HG03060 (cell line): ENCODE results near the gene KIAA0753.

Experiments used
- ATAC-seq: cut with Tn5 transposase; IDR thresholded peaks from one replicate; pipeline ENCODE4 v1.9.1; 2021; ENCODE audit warnings: low read depth, moderate number of reproducible peaks; ENCODE audit not compliant: unreplicated experiment

Gene KIAA0753

DNA sequence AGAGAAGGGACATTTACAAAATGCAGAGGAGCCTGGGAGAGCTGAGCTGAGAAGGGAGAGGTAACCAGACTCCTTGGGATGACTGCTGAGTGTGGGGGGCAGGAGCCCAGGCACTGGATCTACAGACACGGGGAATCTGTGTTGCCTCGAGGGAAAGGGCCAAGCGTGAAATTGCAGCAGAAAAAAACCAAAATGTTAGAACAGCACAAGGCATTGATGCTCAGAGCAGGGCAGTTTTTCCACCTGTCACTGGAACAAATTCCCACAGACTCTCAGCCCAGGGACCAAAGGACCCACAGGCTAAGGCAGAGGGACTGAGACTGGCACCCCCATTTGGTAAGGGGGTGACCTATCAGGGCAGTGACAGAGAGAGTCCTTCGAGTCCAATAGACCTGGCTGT is 86.2 kb downstream of the KIAA0753 start:
- no peak for ATAC-seq

DNA sequence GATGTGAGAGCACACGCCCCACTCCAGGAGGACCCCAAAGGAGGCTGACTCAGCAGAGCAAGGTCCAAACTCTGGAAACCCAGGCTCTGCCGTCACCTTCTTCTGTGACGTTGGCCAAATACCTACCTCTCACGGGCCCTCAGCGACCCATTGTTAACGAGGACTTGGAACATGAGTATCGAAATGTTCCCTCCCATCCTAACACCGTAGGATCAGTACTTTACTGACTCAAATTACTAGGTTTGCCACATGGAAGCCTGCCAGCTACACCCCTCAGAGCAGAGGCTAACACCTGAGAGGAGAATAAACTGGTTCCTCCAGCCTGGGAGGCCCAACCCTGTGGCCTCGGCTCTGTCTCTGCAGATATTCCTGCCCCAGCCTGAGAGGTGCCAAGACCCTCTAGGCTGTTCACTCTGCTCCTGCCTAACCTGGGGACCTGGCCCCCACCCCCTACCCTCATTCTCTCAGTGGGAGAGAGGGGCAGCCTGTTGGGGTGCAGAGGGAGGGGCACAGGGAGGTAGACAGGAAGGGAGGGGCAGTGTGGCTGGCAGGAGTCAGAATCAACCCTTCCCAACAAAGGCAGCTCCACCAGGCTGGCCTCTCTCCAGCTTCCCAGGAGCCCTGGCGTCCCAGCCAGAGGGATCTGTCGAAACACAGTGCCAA is 88.5 kb downstream of the KIAA0753 start:
- no peak for ATAC-seq

GRCh38 chr17:6551356-6551755 is 89.2 kb downstream of the KIAA0753 start:
- no peak for ATAC-seq

DNA sequence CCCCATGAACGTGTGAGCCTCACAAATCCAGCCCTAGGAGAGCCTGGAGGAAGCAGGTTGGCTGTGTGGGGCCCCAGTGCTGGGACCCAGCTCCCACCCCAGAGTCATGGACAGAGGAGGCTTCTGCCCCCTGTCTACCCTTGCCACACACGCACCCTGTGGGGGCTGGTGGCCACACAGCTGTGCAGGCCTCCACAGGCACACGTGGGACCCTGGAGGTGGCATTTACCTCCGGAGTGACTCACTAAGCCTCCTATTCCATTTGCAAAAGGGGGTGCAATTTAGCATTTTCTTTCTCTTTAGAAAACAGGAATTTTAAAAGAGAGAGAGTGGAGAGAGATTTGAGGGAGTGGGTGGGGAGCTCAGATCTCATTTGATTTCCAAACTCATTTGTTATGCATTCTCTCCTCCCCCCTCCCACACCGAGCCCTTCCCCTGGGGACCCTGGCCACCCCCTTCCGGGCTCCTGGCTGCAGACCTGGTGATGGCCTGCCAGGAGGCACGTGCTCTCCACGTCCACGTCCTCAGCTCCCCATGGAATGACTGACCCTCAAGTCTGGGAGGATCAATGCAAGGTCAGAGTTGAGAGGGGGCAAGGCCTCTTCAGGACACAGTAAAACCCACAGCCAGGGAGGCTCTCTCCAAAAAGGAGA is 91.0 kb downstream of the KIAA0753 start:
- no peak for ATAC-seq

GRCh38 chr17:6548578-6549330 is 91.8 kb downstream of the KIAA0753 start:
- ATAC-seq = no peak

- no peak for ATAC-seq
These were observed 92.5 kb downstream of the KIAA0753 start for GRCh38 chr17:6548034-6548433.

GRCh38 chr17:6547336-6547735 is 93.2 kb downstream of the KIAA0753 start:
- ATAC-seq = no peak

- ATAC-seq = no peak
These were observed 94.3 kb downstream of the KIAA0753 start for GRCh38 chr17:6546069-6546718.

GRCh38 chr17:6545291-6545690 is 95.2 kb downstream of the KIAA0753 start:
- no peak for ATAC-seq

- no peak for ATAC-seq
These were observed 96.5 kb downstream of the KIAA0753 start for GRCh38 chr17:6544011-6544370.

GRCh38 chr17:6543079-6544010 is 97.2 kb downstream of the KIAA0753 start:
- no peak for ATAC-seq

GRCh38 chr17:6542577-6542976 is 97.9 kb downstream of the KIAA0753 start:
- ATAC-seq = no peak

DNA sequence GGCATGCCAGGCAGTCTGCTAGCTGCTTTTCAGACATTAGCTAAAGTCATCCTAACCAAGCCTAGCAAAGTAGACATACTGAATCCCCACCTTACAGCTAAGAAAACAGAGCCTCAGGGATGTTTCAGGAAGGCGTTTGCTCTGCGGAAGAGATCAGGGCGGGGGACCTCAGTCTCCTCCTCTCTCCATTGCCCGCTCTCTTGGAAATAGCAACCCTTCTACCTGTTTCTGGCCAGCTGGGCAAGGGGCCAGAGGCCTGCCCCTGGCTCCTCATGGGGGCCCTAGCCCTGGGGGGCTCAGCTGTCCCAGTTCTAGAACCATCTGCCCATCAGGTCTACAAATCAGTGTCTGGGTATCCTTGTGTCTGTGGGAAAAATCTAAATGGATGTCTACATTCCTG is 98.6 kb downstream of the KIAA0753 start:
- no peak for ATAC-seq

- no peak for ATAC-seq
These were observed 100.6 kb downstream of the KIAA0753 start for GRCh38 chr17:6539871-6540270.

DNA sequence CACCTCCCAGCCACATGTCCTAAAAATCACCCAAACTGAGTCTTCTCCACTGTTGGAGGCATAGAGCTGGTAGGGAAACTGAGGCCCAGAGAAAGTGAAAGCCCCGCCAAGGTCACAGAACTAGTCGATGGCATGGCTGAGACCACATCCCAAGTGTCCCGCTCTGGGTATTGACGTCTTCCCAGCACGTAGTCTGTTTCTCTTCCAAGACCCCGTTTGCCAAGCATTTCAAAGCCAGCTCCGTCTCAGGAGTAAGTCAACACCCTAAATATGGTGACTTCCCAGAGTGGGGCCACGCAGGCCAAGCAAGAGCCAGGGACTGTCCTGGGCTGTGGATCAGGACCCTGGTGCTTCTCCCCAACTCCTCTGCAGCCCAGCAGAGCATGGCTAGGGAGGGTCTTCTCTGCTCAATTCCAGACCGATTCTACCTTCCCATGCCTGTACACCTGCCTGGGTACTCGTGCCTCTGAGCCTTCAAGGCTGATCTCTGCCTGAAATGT is 103.9 kb downstream of the KIAA0753 start:
- ATAC-seq = no peak

DNA sequence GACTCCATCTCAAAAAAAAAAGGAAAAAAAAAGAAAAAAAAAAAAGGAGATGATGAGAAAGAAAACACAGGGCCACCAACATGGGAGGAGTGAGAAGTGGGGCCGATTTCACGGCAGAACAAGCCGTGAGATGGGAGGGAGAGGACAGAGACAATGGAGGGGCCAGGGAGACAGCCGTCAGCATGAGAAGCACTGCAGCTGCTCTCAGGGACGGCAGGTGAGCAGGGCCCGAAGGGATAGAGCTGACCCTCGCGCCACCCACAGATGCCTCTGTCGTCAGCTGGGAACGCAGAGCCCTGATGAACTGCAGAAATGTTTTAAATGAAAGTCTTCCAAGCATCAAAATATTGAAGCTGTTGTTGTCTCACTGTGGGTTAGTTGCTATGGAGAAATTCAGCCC is 104.5 kb downstream of the KIAA0753 start:
- no peak for ATAC-seq

DNA sequence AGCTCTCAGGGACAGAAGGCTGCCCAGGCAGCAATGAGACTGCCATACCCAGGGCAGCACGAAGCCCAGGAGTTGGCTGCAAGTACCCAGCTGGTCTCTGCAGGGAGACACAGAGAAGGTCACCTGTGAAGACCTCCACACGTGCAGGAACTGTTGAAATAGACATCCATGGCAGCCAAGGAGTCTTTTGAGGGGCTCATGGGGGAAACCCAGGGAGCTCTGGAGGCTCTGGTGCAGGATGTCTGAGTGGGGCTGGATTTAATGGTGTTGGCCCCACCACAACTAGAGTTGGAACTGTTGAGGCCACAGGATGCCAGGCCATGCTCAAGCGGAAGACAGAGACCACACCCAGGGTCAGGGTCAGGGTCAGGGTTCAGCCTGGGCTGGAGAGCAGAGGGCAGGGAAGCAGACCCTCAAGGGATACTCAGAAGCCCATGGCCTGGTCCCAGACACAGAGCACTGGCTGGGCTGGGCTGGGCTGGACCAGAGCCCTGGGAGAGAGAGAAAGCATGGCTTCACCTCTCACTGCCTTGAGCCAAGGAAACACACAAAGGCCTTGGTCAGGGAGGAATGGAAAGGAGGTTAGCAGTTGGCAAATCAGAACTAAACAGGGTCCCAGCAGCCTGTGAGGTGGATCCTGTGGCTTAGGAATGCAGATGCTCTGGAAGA is 105.5 kb downstream of the KIAA0753 start:
- ATAC-seq = no peak

DNA sequence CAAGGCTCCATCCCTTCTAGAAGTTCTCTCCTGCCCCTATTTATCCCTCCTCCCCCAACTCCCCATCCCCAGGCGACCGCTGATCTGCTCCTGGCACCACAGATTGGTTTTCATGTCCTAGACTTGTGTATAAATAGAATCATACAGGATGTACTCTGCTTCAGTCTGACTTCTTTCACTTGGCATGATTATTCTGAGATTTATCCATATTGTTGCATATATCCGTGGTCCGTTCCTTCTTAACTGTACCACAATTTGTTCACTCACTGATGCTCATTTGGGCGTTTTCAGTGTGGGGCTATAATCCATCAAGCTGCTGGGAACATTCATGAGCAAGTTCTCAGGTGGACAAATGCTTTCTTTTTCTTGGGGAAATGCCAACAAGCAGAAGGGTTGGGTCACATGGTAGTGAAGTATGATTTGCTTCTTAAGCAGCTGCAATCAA is 108.0 kb downstream of the KIAA0753 start:
- ATAC-seq = no peak

GRCh38 chr17:6531575-6531974 is 108.9 kb downstream of the KIAA0753 start:
- ATAC-seq = no peak
